Thyroid gland (tissue), 4 donors: ENCODE measurements around the gene OR6C6.

Experiments
- CTCF ChIP-seq, 6 experiments: fragments of 200-600 bp in 3 of 6; fragments of 450-650 bp in 3 of 6; sonication (generic) in 3 of 6; IDR thresholded peaks; one replicate each; pipeline ENCODE4 v1.5.1; 2016 to 2019; ENCODE audit warnings: antibody characterized with exemption in 6 of 6, mild to moderate bottlenecking in 2 of 6, inconsistent platforms in 1 of 6, moderate library complexity in 1 of 6
- POLR2A ChIP-seq, 2 donors: fragments of 450-650 bp; IDR thresholded peaks; one replicate each; pipeline ENCODE4 v1.6.1; 2017; ENCODE audit warnings: antibody characterized with exemption in 2 of 2, mild to moderate bottlenecking in 2 of 2, moderate library complexity in 1 of 2

DNA sequence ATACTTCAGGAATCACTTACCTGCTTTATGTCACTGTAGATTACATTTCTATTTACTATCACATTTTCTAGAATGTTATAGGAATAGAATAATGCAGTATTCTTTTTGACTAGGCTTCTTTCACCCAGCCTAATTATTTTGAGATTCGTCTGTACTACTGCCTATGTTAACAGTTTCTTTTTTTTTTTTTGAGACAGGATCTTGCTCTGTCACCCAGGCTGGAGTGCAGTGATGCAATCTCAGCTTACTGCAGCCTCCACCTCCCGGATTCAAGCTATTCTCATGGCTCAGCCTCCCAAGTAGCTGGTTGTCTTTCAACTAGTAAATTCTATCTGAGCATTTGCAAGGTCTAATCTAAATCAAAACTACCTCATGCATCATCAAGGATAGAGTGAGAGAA is 6.4 kb downstream of the OR6C6 start:
- no peak for TF ChIP-seq CTCF (IDR thresholded peaks at IDR 0.05)
- no peak for TF ChIP-seq POLR2A (IDR thresholded peaks at IDR 0.05)
